Colonic mucosa (tissue), 4 donors: ENCODE results near the gene NUDCD3. TPM values are rescaled to one million over a fixed set of nuclear protein-coding genes. Genes with fewer than 3 reads are reported as not detected.

Source experiments
- DNase-seq: peaks from one replicate; pipeline ENCODE4 v3.0.0-alpha.2; 2020
- H3K27ac ChIP-seq: fragments of 200-600 bp; one replicate; pipeline ENCODE4 v1.8.0; 2021
- H3K27me3 ChIP-seq: fragments of 200-600 bp; one replicate; pipeline ENCODE4 v1.8.0; 2021
- H3K36me3 ChIP-seq: fragments of 200-600 bp; one replicate; pipeline ENCODE4 v1.8.0; 2021
- H3K4me1 ChIP-seq: fragments of 200-600 bp; one replicate; pipeline ENCODE4 v1.8.0; 2021; ENCODE audit warnings: mild to moderate bottlenecking
- H3K4me3 ChIP-seq: fragments of 200-600 bp; one replicate; pipeline ENCODE4 v1.8.0; 2021
- H3K9ac ChIP-seq, 2 donors: one replicate each; pipeline ENCODE4 v1.7.0; 2013; ENCODE audit warnings: control low read depth in 2 of 2, low read depth in 2 of 2, low read length in 2 of 2
- H3K9me3 ChIP-seq: fragments of 200-600 bp; one replicate; pipeline ENCODE4 v1.8.0; 2021
- intact Hi-C: fragments of 100-400 bp; cut with DNase I; formaldehyde crosslinking; loops from one replicate; pipeline ENCODE4 v1.14.1; 2022
- total RNA-seq, 2 donors: library from RNA; stranded (reverse); fragmentation: NEBNext Ultra II Directional in 1 of 2; extraction: Animal tissue kit (Norgen Biotek cat#: 25700) in 1 of 2; gene quantifications; one replicate each; pipeline ENCODE4 v1.2.1, GENCODE V29; 2021
- TF ChIP-seq, protein P1 (sequence below): fragments of 200-600 bp; IDR thresholded peaks from one replicate; pipeline ENCODE4 v1.8.0; 2022; ENCODE audit warnings: antibody characterized with exemption, mild to moderate bottlenecking
- donor health status: healthy.
- donor health status: DM: no; HTN: no; CAD: no.
- donor health status: DM: no; HTN: no; CAD: no.

The NUDCD3 gene
- total RNA-seq, 2 donors from 2014 or later: 77.7 to 105 TPM

DNA sequence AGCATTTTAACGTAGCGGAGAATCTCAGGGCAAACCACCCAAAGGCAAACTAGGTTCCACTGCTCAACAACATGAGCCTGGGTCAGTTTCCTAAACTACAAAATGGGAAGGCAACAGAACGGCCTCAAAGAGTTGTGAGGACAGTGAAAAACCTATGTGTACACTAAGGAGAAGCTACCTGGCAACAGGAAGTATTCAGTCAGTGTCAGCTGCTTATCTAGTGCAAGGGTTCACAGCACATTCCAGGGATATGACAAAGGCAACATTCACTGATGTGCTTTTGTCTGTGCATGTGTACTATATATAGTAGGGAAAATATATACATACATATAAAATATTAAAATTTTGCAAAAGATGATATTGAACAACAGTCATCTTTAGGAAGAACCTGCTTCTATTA lies 17.2 kb downstream of the NUDCD3 start:
- H3K4me1 ChIP-seq: no peaks in the 10 kb centered on the region
- H3K4me3 ChIP-seq: no peak overlapping the region
- no peak overlapping the region for H3K27ac ChIP-seq
- H3K9ac ChIP-seq: no peak overlapping the region
- no peak for DNase-seq
- TF ChIP-seq, protein P1, sequence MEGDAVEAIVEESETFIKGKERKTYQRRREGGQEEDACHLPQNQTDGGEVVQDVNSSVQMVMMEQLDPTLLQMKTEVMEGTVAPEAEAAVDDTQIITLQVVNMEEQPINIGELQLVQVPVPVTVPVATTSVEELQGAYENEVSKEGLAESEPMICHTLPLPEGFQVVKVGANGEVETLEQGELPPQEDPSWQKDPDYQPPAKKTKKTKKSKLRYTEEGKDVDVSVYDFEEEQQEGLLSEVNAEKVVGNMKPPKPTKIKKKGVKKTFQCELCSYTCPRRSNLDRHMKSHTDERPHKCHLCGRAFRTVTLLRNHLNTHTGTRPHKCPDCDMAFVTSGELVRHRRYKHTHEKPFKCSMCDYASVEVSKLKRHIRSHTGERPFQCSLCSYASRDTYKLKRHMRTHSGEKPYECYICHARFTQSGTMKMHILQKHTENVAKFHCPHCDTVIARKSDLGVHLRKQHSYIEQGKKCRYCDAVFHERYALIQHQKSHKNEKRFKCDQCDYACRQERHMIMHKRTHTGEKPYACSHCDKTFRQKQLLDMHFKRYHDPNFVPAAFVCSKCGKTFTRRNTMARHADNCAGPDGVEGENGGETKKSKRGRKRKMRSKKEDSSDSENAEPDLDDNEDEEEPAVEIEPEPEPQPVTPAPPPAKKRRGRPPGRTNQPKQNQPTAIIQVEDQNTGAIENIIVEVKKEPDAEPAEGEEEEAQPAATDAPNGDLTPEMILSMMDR: no peak
- H3K27me3 ChIP-seq: no peaks in the 10 kb centered on the region
- H3K9me3 ChIP-seq: no peaks in the 10 kb centered on the region
- H3K36me3 ChIP-seq: no peaks in the 10 kb centered on the region
- intact Hi-C loops: no loop called here

DNA sequence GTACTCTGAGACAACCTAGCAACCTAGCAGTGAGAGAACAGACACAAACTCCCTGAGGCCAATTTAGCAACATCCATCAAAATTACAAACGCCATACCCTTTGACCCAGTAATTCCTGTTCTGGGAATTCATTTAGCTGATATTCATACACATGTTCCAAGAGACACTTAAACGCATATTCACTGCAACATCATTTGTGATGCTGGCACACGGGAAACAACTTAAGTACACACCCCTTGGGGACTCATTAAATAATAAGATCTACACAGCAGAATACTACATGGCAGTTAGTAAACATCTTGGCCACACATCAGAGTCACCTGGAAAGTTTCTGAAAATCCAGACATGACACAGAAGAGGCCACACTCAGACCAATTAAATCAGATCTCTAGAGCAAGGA lies 17.6 kb downstream of the NUDCD3 start:
- no peaks in the 10 kb centered on the region for H3K9me3 ChIP-seq
- H3K4me1 ChIP-seq: no peaks in the 10 kb centered on the region
- H3K9ac ChIP-seq: no peak overlapping the region
- no peak overlapping the region for H3K27ac ChIP-seq
- no peaks in the 10 kb centered on the region for H3K36me3 ChIP-seq
- intact Hi-C loops: no loop called here
- DNase-seq: no peak
- no peak overlapping the region for H3K4me3 ChIP-seq
- H3K27me3 ChIP-seq: no peaks in the 10 kb centered on the region
- TF ChIP-seq, protein P1: no peak

DNA sequence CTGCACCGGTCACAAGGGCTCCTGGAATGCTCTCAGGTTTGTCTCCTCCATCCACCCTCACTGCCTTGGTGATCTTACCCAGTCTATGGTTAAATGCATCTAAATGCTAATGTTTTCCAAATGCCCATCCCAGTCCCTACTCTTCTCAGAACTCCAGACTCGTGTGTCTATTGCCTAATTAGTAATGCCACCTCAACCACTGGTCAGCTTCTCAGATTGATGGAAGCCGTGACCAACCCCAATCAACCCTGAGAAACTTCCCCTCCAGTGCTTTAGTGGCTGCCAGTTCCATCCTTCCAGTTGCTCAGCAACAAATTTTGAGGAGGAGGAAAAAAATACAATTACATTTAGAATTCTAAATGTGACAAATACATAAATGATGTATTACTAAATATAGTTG lies 18.6 kb downstream of the NUDCD3 start:
- no peaks in the 10 kb centered on the region for H3K36me3 ChIP-seq
- H3K9me3 ChIP-seq: no peaks in the 10 kb centered on the region
- H3K4me1 ChIP-seq: no peaks in the 10 kb centered on the region
- no peak for DNase-seq
- H3K9ac ChIP-seq: no peak overlapping the region
- H3K4me3 ChIP-seq: no peak overlapping the region
- intact Hi-C loops: no loop called here
- no peak overlapping the region for H3K27ac ChIP-seq
- TF ChIP-seq, protein P1: no peak
- H3K27me3 ChIP-seq: no peaks in the 10 kb centered on the region

DNA sequence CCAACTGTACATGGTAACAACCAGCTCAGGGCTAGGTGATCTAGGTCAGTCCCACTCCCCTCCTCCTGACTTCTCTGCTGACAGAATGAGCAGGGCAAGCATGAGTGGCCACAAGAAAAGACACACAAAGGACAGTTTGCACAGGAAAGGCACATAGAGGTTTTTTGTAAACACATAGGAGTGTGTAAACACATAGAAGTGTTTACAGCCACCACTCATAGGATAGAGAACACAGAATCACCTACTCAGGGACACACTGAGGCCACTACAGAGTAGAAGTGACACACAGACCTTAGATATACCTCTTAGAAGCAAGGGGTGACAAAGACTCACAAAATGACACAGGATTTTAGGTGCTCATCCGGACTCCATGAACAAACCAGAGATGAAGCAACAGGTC lies 19.0 kb downstream of the NUDCD3 start:
- Histone ChIP-seq H3K4me3 (no peak overlapping the region), H3K9me3 (no peaks in the 10 kb centered on the region), H3K9ac (no peak overlapping the region), H3K4me1 (no peaks in the 10 kb centered on the region), H3K27ac (no peak overlapping the region), H3K36me3 (no peaks in the 10 kb centered on the region), H3K27me3 (no peaks in the 10 kb centered on the region)
- no peak for DNase-seq
- TF ChIP-seq, protein P1: no peak
- intact Hi-C loops: no loop called here

DNA sequence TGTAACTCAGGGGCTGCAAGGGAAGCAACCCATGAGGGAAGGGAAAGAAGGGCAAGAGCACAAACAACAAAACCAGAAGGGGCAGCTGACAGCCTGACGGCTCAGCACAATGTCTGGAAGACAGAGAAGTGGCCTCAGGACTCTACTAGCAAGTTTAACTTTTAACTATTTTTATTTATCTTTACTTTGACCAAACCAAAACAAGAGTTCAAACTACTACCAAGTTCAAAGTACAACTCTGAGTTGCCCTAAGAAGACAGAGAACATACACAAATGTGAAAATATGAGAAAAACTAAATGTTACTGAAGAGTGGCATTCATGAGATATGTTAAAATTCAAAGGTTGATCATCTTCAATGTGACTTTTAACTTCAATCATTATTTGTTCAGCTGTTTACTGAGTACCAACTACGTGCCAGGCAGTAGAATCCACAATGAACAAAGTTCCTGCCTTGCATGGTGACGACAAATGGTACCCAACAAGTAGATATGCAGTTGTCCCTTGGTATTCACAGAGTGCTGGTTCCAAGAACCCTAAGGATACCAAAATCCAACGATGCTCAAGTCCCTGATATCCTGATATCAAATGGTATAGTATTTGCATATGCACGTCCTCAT lies 19.7 kb downstream of the NUDCD3 start:
- Histone ChIP-seq H3K9ac (no peak overlapping the region), H3K4me3 (no peak overlapping the region), H3K27me3 (no peaks in the 10 kb centered on the region), H3K4me1 (no peaks in the 10 kb centered on the region), H3K9me3 (no peaks in the 10 kb centered on the region), H3K36me3 (no peaks in the 10 kb centered on the region), H3K27ac (no peak overlapping the region)
- no peak for DNase-seq
- intact Hi-C loops: no loop called here
- TF ChIP-seq, protein P1: no peak
